Panc1 (cell line): Measurements from ENCODE around the gene GAL3ST1.

Source experiments
- POLR2AphosphoS5 ChIP-seq: IDR thresholded peaks from 2 replicates; pipeline ENCODE4 v1.6.1; 2012; ENCODE audit warnings: mild to moderate bottlenecking, low read depth, low read length, moderate library complexity
- SIN3A ChIP-seq: IDR thresholded peaks from 2 replicates; pipeline ENCODE4 v1.6.1; 2012; ENCODE audit warnings: low read depth, mild to moderate bottlenecking, low read length, moderate library complexity, borderline replicate concordance; ENCODE audit not compliant: insufficient read depth
- TF ChIP-seq, protein P1 (sequence below), 2 experiments: IDR thresholded peaks; 2 replicates each; pipeline ENCODE4 v1.6.1; 2011 to 2012; ENCODE audit warnings: low read depth in 2 of 2, control low read depth in 1 of 2, low read length in 1 of 2, mild to moderate bottlenecking in 1 of 2, moderate library complexity in 1 of 2; ENCODE audit not compliant: insufficient read depth in 1 of 2
- TF ChIP-seq, protein P2 (sequence below): fragments of 450-650 bp; IDR thresholded peaks from 2 replicates; pipeline ENCODE4 v1.5.1; 2017; ENCODE audit warnings: mild to moderate bottlenecking

DNA sequence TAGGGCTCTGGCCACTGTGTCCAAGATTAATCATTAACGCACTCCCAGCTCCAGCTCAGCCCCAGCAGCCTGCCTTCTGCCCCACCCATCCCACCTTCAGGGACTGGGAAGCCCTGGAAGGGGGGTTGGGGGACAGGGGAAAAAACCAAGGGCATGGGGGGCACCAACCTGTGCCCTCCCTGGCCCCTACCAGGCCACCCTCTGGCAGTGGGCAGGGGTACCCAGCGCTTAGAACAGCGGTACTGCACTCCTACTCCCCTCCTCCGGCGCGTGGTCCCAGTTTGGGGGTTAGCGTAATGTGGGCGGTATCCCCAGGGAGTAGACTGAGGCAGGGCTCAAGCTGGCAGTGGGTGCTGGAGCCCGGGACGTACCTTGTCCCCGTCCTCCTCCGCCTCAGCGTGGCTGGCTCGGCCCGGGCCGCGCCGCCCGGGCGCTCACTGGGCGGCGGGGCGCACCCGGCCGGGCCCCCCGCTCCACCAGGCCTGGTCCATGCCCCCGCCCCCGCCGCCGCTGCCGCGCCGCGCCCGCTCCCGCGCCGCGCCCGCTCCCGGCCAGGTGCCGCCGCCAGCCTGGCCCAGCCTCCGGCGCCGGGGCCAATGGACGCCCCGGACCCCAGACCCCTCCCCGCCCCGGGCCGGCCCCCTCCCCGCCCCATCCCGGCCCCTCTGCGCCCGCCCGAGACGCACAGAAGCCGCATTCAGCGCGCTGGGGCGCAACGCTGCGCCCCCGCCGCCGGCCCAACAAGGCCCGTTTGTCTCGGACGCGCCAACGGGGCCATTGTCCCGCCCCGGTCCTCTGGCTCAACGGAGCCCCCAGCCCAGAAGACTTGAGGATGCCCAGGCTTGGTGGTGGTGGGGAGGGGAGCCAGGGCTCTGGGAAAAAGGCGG, at the start of gene GAL3ST1:
- TF ChIP-seq, protein P1, sequence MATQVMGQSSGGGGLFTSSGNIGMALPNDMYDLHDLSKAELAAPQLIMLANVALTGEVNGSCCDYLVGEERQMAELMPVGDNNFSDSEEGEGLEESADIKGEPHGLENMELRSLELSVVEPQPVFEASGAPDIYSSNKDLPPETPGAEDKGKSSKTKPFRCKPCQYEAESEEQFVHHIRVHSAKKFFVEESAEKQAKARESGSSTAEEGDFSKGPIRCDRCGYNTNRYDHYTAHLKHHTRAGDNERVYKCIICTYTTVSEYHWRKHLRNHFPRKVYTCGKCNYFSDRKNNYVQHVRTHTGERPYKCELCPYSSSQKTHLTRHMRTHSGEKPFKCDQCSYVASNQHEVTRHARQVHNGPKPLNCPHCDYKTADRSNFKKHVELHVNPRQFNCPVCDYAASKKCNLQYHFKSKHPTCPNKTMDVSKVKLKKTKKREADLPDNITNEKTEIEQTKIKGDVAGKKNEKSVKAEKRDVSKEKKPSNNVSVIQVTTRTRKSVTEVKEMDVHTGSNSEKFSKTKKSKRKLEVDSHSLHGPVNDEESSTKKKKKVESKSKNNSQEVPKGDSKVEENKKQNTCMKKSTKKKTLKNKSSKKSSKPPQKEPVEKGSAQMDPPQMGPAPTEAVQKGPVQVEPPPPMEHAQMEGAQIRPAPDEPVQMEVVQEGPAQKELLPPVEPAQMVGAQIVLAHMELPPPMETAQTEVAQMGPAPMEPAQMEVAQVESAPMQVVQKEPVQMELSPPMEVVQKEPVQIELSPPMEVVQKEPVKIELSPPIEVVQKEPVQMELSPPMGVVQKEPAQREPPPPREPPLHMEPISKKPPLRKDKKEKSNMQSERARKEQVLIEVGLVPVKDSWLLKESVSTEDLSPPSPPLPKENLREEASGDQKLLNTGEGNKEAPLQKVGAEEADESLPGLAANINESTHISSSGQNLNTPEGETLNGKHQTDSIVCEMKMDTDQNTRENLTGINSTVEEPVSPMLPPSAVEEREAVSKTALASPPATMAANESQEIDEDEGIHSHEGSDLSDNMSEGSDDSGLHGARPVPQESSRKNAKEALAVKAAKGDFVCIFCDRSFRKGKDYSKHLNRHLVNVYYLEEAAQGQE (IDR thresholded peaks at IDR 0.05; ENCODE audit: insufficient read depth in 1 of 2, low read depth in 2 of 2, low read length in 1 of 2): no peak
- TF ChIP-seq, protein P2, sequence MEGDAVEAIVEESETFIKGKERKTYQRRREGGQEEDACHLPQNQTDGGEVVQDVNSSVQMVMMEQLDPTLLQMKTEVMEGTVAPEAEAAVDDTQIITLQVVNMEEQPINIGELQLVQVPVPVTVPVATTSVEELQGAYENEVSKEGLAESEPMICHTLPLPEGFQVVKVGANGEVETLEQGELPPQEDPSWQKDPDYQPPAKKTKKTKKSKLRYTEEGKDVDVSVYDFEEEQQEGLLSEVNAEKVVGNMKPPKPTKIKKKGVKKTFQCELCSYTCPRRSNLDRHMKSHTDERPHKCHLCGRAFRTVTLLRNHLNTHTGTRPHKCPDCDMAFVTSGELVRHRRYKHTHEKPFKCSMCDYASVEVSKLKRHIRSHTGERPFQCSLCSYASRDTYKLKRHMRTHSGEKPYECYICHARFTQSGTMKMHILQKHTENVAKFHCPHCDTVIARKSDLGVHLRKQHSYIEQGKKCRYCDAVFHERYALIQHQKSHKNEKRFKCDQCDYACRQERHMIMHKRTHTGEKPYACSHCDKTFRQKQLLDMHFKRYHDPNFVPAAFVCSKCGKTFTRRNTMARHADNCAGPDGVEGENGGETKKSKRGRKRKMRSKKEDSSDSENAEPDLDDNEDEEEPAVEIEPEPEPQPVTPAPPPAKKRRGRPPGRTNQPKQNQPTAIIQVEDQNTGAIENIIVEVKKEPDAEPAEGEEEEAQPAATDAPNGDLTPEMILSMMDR: no peak
- TF ChIP-seq POLR2AphosphoS5 (no peak), SIN3A (no peak)
